Panc1 (cell line): ENCODE measurements around the gene TTC21B.

Experiments
- CTCF ChIP-seq: fragments of 450-650 bp; IDR thresholded peaks from 2 replicates; pipeline ENCODE4 v1.5.1; 2017; ENCODE audit warnings: mild to moderate bottlenecking
- POLR2AphosphoS5 ChIP-seq: IDR thresholded peaks from 2 replicates; pipeline ENCODE4 v1.6.1; 2012; ENCODE audit warnings: mild to moderate bottlenecking, low read depth, low read length, moderate library complexity
- REST ChIP-seq, 2 experiments: IDR thresholded peaks; 2 replicates each; pipeline ENCODE4 v1.6.1; 2011 to 2012; ENCODE audit warnings: low read depth in 2 of 2, control low read depth in 1 of 2, low read length in 1 of 2, mild to moderate bottlenecking in 1 of 2, moderate library complexity in 1 of 2; ENCODE audit not compliant: insufficient read depth in 1 of 2
- SIN3A ChIP-seq: IDR thresholded peaks from 2 replicates; pipeline ENCODE4 v1.6.1; 2012; ENCODE audit warnings: low read depth, mild to moderate bottlenecking, low read length, moderate library complexity, borderline replicate concordance; ENCODE audit not compliant: insufficient read depth

GRCh38 chr2:165835363-165835762, 118.2 kb downstream of the TTC21B start:
- TF ChIP-seq POLR2AphosphoS5 (no peak), CTCF (no peak), REST (IDR thresholded peaks at IDR 0.05; ENCODE audit: insufficient read depth in 1 of 2, low read depth in 2 of 2, low read length in 1 of 2) (no peak), SIN3A (no peak)
